Measurements from ENCODE around the gene OR2T33.
"Not testable (repeated sequence)": the region's sequence is repeated elsewhere in the genome, so short reads cannot be mapped to it uniquely, and the experiment has no call there.

OR2T33 gene, protein sequence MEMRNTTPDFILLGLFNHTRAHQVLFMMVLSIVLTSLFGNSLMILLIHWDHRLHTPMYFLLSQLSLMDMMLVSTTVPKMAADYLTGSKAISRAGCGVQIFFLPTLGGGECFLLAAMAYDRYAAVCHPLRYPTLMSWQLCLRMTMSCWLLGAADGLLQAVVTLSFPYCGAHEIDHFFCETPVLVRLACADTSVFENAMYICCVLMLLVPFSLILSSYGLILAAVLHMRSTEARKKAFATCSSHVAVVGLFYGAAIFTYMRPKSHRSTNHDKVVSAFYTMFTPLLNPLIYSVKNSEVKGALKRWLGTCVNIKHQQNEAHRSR

GRCh38 chr1:248277876-248278275 is at the start of gene OR2T33:
Gene OR2T33 (minus strand): TSS chr1:248277976. CDS start chr1:248273814, 4,162 bp downstream.
- no peak for DNase-seq

DNA sequence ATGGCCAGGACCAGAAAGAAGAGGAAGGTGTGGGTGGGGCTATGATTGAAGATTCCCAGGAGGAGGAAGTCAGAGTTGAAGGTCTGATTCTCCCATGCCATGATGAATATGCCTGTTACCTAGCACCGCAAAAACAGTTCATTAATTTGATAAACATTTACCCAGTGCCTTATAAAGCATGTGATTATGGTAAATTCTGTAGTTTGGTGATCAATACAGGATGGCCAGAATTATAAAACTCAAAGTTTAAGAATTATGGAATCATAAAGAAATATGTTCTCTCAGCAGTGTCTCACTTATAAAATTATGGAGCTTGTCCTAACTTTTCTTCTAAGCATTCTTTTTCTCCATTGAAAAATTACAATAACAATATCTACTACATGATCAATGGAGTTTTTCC is 46.7 kb upstream of the OR2T33 start, which contains the start of gene OR2M7:
Gene OR2M7 (minus strand): TSS at position 101 of the 400 bp plus-strand sequence. CDS start 0 bp downstream, at position 101.
- DNase-seq = no peak

DNA sequence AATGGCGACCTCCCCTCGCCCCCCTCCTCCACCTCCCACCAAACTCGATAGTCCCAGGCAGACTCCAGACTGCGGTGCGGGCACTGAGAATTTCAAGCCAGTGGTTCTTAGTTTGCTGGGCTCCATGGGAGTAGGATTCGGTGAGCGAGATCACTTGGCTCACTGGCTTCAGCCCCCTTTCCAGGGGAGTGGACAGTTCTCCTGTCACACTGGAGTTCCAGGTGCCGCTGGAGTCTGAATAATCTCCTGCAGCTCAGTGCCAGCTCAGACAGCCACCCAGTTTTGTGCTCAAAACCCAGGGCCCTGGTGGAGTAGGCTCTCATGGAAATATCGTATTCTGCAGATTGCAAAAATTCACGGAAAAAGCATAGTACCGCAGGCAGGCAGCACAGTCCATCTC is 39.0 kb upstream of the OR2T33 start:
- DNase-seq = no peak

GRCh38 chr1:248306740-248307139 is 29.0 kb upstream of the OR2T33 start:
- not testable (repeated sequence) for DNase-seq

DNA sequence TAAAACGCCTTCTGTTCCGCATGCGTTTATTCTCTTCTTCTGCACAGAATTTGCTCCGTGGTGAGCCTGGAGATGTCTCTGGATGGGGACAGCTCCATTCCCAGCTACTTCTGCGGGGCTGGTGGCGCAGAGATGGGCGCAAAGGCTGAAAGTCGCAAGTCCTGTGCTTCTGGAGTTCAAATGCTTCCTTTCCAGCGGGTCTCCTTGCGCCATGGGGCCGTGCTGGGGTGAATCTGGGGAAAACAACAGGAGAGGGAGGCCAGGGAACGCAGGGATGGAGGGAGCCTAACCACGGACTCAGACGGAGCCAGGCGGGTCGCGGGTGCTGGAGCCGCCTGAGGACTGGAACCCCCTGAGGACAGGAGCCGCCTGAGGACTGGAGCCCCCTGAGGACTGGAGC is 28.3 kb upstream of the OR2T33 start:
- DNase-seq = no peak

- DNase-seq = not testable (repeated sequence)
Observed at GRCh38 chr1:248305672-248306071, 27.9 kb upstream of the OR2T33 start.

- DNase-seq = no peak
Observed at GRCh38 chr1:248303324-248303723, 25.5 kb upstream of the OR2T33 start, which contains the start of gene OR2T12. Gene OR2T12 (minus strand): TSS chr1:248303424. CDS start chr1:248295578, 7,846 bp downstream.

- DNase-seq = no peak
Observed at GRCh38 chr1:248288391-248288790, 10.6 kb upstream of the OR2T33 start.

- not testable (repeated sequence) for DNase-seq
Observed at GRCh38 chr1:248273225-248273624, 4.6 kb downstream of the OR2T33 start.

DNA sequence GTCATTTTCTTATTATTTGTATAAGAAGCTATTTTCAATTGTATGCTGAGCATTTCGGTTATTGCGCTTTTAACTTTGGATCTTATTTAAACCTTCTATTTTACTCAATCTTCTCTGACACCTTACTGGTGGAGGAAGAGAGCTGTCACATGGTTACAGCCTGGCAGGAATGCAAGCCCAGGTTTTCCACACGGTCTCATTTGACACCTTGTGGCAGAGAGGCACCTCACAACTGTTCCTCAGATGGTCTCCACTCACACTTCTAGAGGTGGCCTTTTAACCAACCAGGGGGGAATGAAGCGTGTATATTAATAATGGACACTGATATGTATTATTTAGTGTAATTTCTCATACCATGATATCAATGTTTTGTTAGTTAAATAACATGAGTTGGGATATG is 9.6 kb downstream of the OR2T33 start:
- DNase-seq = no peak

DNA sequence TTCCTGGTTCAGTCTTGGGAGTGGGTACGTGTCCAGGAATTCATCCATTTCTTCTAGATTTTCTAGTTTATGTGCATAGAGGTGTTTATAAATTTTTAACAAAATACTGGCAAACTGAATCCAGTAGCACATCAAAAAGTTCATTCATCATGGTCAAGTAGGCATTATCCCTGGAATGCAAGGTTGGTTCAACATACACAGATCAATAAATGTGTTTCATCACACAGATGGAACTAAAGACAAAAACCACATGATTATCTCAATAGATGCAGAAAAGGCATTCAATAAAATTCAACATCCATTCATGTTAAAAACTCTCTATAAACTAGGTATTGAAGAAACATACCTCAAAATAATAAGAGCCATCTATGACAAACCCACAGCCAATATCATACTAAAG is 18.5 kb downstream of the OR2T33 start:
- DNase-seq = not testable (repeated sequence)

DNA sequence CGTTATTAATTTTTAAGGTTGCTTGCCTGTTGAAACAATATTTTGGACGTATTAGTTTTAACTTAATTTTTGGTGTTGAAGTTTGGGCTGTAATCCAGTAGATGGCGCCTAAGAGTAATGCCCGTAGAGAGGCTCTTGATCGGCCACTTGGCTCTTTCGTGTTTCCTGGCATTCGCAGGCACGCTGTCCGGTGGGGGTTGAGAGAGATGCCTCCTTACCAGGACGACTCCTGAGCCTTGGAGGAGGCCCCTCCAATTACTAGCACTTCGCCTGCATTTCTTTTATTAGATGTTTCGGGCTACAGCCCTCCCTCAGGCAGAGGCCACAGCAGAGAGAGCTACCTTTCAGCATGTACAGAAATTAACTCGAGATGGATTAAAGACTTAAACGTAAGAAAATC is 34.6 kb downstream of the OR2T33 start:
- DNase-seq = peak; percentile 34

DNA sequence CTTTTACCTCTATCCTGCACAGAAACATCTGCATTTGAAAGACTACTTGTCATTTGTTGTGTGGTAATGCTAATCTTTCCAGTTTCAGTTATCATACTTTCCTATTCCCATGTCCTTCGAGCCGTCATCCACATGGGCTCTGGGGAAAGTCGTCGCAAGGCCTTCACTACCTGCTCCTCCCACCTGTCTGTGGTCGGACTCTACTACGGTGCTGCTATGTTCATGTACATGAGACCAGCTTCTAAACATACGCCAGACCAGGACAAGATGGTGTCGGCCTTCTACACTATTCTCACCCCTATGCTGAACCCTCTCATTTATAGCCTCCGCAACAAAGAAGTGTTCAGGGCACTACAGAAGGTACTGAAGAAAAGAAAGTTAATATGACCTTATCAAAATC is 38.3 kb downstream of the OR2T33 start:
- DNase-seq = no peak

DNA sequence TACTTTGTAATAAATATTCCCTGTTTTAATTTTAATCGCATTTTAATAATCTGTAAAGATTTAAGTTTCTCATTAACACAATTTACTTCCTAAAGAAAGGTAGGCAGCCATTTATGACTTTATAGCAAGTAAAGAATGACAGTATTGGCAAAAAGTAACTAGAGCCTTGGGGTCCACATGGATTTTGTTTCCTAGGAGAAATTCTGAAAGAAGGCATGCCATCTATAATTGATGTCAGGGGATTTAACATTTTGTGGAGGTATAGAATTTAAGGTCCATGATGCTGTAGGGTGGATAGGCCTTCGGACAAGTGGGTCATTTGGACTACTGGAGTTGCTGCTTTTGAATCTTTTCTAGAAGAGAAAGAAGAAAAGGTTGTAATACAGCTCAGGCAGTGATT is 46.7 kb downstream of the OR2T33 start, which contains the start of gene OR2M4:
Gene OR2M4 (plus strand): TSS at position 301 of the 400 bp plus-strand sequence. CDS start 7,512 bp downstream, outside the sequence.
- no peak for DNase-seq

DNA sequence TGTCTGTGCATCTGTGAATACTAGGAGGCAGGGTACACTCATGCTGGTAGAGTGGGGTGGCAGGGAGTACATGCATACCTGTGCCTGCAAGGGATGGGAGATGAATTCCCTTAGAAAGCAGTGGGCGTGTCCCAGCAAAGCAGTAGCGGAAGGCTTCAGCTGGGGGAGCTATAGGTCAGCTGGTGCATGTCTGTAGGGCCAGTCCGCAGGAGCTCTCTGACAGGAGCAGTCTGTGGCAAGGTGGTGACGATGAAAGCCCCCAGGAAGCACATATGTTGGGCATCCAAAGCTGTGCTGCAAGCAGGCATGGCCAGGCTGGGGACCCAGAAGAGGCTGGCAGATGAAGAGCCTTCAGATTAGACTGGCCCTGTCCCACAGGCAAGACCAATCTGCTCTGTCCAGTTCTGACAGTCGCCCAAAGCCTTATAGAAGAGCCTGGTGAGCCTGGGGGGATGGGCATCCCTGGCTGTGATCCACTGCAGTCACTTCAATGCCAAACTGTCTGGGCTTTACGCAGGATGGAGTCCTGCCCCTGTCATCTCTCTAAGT is 48.3 kb downstream of the OR2T33 start:
- DNase-seq = no peak

DNA sequence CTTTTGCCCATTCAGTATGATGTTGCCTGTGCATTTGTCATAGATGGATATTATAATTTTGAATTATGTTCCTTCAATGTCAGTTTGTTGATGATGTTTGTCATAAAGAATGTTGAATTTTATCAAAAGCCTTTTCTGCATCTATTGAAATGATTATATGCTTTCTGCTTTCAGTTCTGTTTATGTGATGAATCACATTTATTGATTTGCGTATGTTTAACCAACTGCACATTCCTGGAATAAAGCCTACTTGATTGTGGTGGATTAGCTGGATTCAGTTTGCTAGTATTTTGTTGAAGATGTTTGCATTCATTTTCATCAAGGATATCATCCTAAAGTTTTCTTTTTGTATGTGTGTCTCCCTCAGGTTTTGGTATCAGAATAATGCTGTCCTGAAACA is 52.2 kb downstream of the OR2T33 start:
- DNase-seq = no peak
